ENCODE measurements around the gene GIT1.
"Not testable (repeated sequence)": the region's sequence is repeated elsewhere in the genome, so short reads cannot be mapped to it uniquely, and the experiment has no call there.

The GIT1 gene

DNA sequence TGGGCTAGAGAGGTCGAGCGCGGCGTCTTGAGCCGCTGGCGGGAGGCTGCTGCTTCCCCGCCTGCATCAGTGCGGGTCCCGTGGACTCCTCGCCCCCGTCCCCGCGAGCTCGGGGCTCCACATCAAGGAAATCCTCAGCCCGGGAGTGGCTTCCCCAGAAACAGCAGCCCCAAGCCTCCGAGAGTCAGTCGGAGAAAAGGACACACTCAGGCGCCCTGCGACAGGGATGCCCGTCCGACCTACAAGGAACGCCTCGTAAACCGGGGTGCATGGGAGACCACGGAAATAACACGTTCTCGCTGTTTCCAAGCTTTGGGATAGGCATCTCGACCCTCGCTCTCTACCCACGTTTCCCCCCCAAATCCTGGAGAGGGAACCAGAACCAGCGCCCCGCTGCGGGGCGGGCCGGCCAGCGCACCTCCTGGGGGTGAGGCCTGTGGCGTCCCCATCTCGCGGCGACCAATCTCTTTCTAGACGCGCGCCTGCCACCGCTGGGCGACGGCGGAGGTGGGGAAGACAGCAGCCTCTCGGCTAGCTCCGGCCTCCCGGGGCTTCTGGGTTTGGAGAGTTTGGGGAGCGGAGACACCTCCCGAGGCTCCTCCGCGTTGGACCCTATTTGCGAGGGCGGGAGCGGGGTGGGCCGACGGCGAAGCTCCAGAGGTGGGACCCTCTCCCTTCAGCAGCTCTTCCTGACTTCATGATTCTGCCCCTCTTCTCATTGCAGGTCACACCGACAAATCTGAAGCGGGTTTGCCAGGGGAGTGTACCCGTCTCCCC is 21.7 kb downstream of the GIT1 start:
- peak; percentile 75 for DNase-seq (ENCODE audit: low read depth, low spot score)

DNA sequence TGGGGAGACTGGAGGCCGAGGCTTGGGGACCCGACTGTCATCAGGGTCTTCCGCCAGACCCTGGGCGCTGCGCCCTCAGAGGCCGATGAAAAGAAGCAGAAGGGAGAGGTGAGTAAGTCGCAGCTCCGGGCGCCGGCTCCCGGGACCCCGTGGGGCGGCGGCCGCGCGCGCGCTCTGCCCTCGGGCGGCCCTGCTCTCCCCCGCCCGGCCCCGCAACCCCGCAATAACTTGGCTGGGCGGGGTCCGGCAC is 22.2 kb downstream of the GIT1 start:
- DNase-seq (ENCODE audit: low read depth, low spot score), result no peak

- peak; percentile 57 for DNase-seq (ENCODE audit: low read depth, low spot score)
These were observed 22.8 kb downstream of the GIT1 start, which contains the start of gene ABHD15 for GRCh38 chr17:29566473-29567303. TSS of gene ABHD15 (minus strand) at chr17:29567037. CDS start at chr17:29566966, 71 bp downstream.

DNA sequence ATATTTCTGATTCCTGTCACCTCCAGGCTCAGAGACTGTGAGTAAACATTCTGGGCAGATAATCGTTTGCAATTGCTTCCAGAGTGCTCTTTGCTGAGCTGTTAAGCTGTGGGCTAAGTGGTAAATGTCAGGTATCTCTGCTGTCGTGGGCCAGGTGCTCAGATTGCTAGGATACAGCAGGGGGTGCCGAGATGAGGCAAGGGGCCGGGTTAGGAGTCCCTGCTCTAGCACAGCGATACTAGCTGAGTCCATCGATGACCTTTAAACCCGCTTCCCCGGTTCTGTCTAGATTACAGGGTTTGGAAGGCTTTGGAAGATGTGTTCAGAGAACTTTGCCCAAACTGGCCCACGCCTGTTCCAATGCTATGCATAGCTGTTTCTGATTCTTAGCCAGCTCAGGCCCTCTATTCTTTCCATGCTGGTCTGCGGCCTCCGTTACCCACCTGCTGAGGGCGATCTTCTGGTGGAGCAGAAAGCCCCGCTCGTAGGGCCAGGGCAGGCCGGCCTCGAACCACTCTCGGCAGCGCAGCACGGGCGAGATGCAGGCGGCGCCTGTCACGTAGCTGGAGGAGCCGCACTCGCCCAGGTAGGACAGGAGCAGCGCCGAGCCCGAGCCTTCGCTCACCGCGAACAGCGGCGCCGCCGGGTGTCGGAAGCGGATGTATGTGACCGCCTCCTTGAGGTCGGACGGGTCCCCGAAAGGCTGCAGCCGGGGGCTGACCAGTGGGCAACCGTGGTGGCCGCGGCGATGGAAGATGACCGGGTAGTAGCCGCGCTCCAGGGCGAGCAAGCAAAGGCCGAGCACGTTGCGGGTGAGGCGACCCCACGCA is 23.6 kb downstream of the GIT1 start:
- DNase-seq (ENCODE audit: low read depth, low spot score), result peak; percentile 79

GRCh38 chr17:29563816-29564215 is 25.6 kb downstream of the GIT1 start:
- DNase-seq (ENCODE audit: low read depth, low spot score), result no peak

DNA sequence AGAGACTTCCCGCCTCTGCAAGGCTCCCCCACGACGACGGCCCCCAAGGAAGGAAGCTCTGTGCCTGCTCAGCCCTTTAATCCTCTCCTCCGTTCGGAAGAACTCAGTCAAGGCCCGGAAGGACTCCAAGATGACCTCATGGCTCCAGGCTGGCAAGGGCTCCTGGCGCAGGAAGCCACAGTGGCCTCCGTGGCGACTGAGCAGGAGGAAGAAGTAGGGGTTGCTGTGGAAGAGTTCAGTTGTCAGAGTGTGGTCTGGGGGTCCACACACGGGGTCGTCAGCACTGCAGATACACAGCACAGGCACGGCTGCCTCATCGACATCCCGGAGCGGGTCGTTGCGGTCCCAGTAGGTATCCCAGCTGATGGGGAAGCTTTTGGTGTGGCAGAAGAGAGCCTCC is 26.8 kb downstream of the GIT1 start:
- DNase-seq (ENCODE audit: low read depth, low spot score), result no peak

GRCh38 chr17:29561554-29562517 is 27.6 kb downstream of the GIT1 start:
- no peak for DNase-seq (ENCODE audit: low read depth, low spot score)

- DNase-seq (ENCODE audit: low read depth, low spot score), result no peak
These were observed 29.1 kb downstream of the GIT1 start for GRCh38 chr17:29560316-29560715.

DNA sequence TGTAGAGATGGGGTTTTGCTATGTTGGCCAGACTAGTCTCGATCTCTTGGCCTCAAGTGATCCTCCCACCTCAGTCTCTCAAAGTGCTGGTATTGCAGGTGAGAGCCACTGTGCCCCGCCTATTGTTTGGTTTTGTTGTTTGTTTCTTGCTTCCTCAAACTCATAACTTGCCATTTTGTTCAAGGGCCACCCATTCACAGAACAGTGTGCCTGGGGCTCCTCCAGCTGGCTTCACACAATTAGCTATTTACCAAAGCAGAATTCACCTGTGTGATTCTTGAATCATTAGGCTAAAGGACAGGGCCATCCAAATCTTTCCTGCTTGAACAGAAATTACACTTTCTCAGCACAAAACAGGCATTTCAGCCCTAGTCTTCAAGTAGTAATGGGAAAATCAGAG is 29.8 kb downstream of the GIT1 start:
- DNase-seq (ENCODE audit: low read depth, low spot score), result no peak

GRCh38 chr17:29558139-29558538 is 31.3 kb downstream of the GIT1 start:
- not testable (repeated sequence) for DNase-seq (ENCODE audit: low read depth, low spot score)

- DNase-seq (ENCODE audit: low read depth, low spot score), result no peak
These were observed 31.7 kb downstream of the GIT1 start for GRCh38 chr17:29557739-29558116.

DNA sequence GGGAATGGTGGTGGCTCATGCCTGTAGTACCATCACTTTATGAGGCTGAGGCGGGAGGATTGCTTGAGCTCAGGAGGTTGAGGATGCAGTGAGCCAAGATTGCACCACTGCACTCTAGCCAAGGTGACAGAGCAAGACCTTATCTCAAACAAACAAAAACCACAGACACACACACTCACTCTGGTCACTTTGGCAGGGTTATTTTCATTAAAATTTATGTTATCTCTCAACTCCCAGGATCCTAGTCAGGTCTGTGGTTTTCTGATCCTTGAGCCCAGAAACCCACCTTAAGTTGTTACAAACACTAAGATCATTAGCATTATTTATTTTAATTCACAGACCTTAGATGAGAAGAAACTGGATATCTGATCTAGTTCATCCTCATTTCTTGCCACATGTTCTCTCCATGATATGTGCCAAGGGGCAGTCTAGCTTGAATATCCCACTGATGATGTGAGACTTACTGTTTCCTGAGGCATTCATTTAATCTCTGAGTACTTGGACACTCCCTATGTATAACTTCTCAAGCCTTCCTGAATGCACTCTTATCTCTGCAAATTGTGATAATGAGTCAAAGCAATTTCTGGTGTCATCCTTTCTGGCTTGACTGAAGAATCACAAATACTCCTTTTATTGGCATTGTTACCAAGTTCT is 32.2 kb downstream of the GIT1 start:
- DNase-seq (ENCODE audit: low read depth, low spot score), result no peak

DNA sequence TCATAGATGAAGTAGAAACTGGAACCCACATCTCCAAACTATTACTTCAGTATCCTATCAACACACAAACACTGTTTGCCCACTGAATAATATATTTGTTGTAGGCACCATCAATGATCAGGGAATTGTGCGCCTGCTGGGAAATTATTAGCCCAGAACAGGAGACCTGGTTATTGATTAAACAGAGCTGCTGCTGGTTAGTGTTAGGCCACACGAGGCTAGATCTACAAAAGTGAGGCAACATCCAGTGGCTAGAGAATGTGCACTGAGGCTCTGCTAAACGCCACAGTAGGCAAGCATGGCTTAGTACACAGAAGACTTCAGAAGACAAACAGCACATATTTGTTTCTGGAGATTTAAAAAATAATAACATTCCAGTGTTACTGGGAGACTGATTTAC is 33.6 kb downstream of the GIT1 start:
- no peak for DNase-seq (ENCODE audit: low read depth, low spot score)

DNA sequence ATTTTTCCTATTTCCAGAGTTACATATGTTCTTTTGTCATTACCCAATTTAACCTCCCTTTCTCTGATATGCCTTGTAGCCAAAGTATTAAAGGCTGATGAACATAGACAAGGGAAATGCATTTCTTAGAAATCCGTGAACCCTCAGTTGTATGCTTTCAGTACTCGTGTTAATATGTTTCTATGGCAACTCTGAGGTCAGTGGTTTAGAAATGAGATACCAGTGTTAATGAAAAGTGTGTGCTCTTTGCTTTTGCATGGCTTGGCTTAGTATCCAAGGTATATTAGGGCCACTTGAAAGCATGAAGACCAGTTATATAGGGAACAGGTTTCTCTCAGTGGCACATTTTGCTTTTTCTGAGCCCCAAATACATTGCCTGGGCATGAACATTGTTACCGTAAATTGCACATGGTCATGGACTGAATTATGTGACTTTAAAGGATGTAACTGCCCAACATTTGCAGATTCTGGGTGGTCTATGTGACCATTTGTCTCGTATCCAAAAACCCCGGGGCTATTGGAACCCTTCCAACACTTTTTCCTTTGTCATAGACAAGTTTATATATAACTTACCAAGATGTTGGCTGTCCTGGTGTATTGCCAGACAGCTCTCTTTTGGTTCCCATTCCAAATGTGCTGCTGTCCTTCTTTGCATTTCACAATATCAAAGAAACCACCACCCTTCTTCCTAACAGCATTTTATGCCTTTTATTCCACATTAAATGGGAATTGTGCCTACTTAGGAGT is 40.1 kb downstream of the GIT1 start:
- no peak for DNase-seq (ENCODE audit: low read depth, low spot score)

- no peak for DNase-seq (ENCODE audit: low read depth, low spot score)
These were observed 42.6 kb downstream of the GIT1 start for GRCh38 chr17:29546830-29547229.

GRCh38 chr17:29546085-29546484 is 43.4 kb downstream of the GIT1 start:
- DNase-seq (ENCODE audit: low read depth, low spot score), result no peak

DNA sequence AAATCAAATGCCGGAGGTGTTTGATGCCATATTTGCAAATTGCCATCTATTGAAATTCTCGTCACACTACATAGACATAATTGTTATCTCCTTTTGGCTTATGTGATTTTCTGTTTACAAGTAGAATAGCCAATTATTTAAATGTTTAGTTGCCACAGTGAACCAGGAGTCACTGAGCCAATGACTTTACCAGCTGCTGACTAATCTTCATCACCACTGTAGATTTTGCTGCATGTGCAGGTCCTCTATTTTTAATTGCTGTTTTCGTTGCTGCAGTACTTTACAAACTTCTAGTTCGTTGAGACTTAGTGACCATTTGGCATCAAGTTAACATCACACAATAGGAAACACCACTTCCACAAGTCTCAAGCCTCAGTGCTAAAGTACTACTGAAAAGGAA is 45.4 kb downstream of the GIT1 start:
- no peak for DNase-seq (ENCODE audit: low read depth, low spot score)

DNA sequence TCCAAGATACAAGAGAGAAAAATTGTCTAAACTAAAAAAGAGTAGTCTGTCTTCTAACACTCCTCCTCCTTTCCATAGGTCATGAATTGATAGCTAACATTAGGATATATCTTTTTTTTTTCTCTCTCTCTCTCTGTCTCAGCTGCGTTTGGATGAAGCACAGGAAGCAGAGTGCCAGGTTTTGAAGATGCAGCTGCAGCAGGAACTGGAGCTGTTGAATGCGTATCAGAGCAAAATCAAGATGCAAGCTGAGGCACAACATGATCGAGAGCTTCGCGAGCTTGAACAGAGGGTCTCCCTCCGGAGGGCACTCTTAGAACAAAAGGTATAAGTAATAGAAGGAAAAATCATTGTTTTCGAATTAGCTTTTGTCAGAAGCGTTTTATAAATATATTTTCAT is 55.5 kb downstream of the GIT1 start:
- no peak for DNase-seq (ENCODE audit: low read depth, low spot score)

GRCh38 chr17:29526322-29526721 is 63.1 kb downstream of the GIT1 start:
- DNase-seq (ENCODE audit: low read depth, low spot score), result no peak

GRCh38 chr17:29524692-29525091 is 64.8 kb downstream of the GIT1 start:
- no peak for DNase-seq (ENCODE audit: low read depth, low spot score)

All from ELF-1 (cell line).